Measurements from ENCODE around the gene RB1. TPM values are rescaled to one million over a fixed set of nuclear protein-coding genes. Genes with fewer than 3 reads are reported as not detected.

RB1 gene
- total and polyA plus RNA-seq, 9 of the 15 experiments (the other 6 are each of a cell fraction or from before 2014, with no cell fraction given) = 5.0 to 23.8 (median 17.9) TPM

DNA sequence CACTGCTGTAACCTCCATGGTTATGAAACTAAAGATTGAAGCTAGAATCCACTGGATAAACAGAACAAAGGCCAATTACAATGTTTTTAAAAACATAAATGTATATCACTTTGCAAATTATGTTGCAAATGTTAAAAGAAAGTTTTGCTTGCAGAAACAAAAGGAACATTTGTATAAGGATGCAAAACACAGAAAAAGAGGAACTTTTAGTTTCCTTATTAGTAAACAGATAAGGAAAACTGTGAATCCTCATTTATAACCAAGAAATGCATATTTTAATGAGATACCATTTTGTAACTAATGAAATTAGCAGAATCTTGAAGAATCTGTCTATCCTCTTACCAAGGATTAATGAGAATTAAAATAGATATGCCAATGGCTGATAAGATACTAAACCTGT, 77.0 kb downstream of the RB1 start:
- Histone ChIP-seq H3K79me2 (ENCODE audit: control insufficient read depth, insufficient read depth, low read length) (no peaks in the 10 kb centered on the region), H3K9me3 (replicated peaks; ENCODE audit: control insufficient read depth, insufficient read depth, low read depth, low read length) (no peaks in the 10 kb centered on the region), H3K4me3 (no peak overlapping the region), H3K9ac (ENCODE audit: insufficient read depth in 1 of 2, low read depth in 2 of 2, low read length in 2 of 2) (no peak overlapping the region), H3K4me1 (replicated peaks in 1 of 2; ENCODE audit: control insufficient read depth in 2 of 2, insufficient read depth in 2 of 2, low read length in 2 of 2) (no peaks in the 10 kb centered on the region), H3K9me1 (ENCODE audit: control insufficient read depth, insufficient read depth, low read length) (no peaks in the 10 kb centered on the region), H3K36me3 (ENCODE audit: control insufficient read depth, insufficient read depth, low read length) (peaks cover 6% of the 10 kb centered on the region; the same call in 1 of the 3 replicates), H3K27ac (ENCODE audit: extremely low read depth, low read depth, low read length) (no peak overlapping the region), H3K4me2 (ENCODE audit: insufficient read depth, low read length) (no peak overlapping the region), H4K20me1 (replicated peaks; ENCODE audit: control insufficient read depth, insufficient read depth, low read length) (no peaks in the 10 kb centered on the region), H3K27me3 (ENCODE audit: control insufficient read depth in 2 of 2, insufficient read depth in 2 of 2, low read length in 2 of 2) (no peaks in the 10 kb centered on the region), H2AFZ (ENCODE audit: low read depth, low read length) (no peak overlapping the region)
- ChIA-PET CTCF (ENCODE audit: low intra/inter-chr PET ratio) (no interaction called here), POLR2A (no interaction called here)
- TF ChIP-seq ZNF780A (CRISPR knock-in tag; IDR thresholded peaks at IDR 0.05) (no peak), FOXK2 (conservative IDR thresholded peaks at IDR 0.05 in 1 of 2, IDR thresholded peaks at IDR 0.05 in 1 of 2; ENCODE audit: low read depth in 2 of 2) (no peak), NBN (IDR thresholded peaks at IDR 0.05; ENCODE audit: low read depth) (no peak), RBM22 (IDR thresholded peaks at IDR 0.05; ENCODE audit: low read depth, low read length, poor library complexity, severe bottlenecking) (no peak), TOE1 (IDR thresholded peaks at IDR 0.05; ENCODE audit: borderline replicate concordance) (no peak), TOE1 (CRISPR knock-in tag; IDR thresholded peaks at IDR 0.05; ENCODE audit: borderline replicate concordance, low read depth) (no peak), CEBPB (tag; IDR thresholded peaks at IDR 0.05) (no peak)
- TF ChIP-seq, protein P1, sequence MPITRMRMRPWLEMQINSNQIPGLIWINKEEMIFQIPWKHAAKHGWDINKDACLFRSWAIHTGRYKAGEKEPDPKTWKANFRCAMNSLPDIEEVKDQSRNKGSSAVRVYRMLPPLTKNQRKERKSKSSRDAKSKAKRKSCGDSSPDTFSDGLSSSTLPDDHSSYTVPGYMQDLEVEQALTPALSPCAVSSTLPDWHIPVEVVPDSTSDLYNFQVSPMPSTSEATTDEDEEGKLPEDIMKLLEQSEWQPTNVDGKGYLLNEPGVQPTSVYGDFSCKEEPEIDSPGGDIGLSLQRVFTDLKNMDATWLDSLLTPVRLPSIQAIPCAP (CRISPR knock-in tag; IDR thresholded peaks at IDR 0.05; ENCODE audit: borderline replicate concordance) = no peak
- TF ChIP-seq, protein P2, sequence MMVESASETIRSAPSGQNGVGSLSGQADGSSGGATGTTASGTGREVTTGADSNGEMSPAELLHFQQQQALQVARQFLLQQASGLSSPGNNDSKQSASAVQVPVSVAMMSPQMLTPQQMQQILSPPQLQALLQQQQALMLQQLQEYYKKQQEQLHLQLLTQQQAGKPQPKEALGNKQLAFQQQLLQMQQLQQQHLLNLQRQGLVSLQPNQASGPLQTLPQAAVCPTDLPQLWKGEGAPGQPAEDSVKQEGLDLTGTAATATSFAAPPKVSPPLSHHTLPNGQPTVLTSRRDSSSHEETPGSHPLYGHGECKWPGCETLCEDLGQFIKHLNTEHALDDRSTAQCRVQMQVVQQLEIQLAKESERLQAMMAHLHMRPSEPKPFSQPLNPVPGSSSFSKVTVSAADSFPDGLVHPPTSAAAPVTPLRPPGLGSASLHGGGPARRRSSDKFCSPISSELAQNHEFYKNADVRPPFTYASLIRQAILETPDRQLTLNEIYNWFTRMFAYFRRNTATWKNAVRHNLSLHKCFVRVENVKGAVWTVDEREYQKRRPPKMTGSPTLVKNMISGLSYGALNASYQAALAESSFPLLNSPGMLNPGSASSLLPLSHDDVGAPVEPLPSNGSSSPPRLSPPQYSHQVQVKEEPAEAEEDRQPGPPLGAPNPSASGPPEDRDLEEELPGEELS (CRISPR knock-in tag; IDR thresholded peaks at IDR 0.05; ENCODE audit: borderline replicate concordance) = no peak
- no peak for ATAC-seq
- no TSS peak for BruUV-seq (replicated peaks)
- FAIRE-seq = no peak
- in situ Hi-C loops (cut with MboI) = no loop called here
- DNase-seq (ENCODE audit: extremely low read depth in 1 of 4, low spot score in 3 of 4) = no peak
- intact Hi-C loops (cut with micrococcal nuclease) = no loop called here

All from K562 (cell line).